ENCODE results near the gene SIN3B.
A peak's percentile ranks its signal among the peaks of the same experiment; 100 is the strongest.
"Not testable (repeated sequence)": the region's sequence is repeated elsewhere in the genome, so short reads cannot be mapped to it uniquely, and the experiment has no call there.

SIN3B gene

DNA sequence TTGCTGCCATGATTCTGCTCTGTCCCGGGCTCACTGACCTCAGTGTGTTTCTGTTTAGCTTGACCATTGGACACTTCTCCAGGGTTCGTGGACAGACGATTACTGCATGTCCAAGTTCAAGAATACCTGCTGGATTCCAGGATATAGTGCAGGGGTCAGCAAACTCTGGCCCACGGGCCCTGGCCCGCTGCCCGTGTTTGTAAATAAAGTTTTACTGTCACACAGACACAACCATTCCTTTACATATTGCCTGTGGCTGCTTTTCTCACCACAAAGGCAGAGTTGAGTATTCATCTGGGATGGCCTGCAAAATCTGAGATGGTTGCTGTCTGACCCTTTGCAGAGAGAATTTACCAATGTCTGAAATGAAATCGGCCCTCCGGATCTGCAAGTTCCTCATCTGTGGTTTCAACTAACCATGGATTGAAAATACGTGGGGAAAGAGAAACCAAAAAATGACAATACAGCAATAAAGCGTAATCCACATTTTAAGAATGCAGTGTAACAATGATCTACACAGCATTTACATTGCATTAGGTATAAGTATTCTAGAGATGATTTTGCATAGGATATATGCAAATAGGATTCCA, 33.7 kb downstream of the SIN3B start:
- no peak for DNase-seq (ENCODE audit: insufficient read length, low spot score)
- no peak for FAIRE-seq

DNA sequence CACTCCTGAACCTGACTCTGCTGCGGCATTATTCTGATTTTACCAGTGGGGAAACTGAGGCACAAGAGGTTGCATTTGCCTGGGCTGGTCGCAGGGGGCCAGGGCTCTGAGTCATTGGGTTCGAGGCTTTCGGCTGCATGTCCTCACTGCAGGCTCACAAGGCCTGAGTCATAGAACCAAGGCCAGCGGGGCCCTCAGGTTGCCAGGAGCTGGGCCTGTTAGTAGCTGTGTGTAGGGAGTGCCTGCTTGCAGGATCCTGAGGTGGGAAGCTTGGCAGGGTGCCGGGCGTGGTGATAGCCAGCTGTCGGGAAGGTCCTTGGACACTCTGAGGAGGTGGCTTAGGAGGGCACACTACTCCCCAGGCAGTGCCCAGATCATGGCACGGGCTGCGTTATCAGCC, 38.0 kb downstream of the SIN3B start:
- no peak for FAIRE-seq
- DNase-seq (ENCODE audit: insufficient read length, low spot score): no peak

DNA sequence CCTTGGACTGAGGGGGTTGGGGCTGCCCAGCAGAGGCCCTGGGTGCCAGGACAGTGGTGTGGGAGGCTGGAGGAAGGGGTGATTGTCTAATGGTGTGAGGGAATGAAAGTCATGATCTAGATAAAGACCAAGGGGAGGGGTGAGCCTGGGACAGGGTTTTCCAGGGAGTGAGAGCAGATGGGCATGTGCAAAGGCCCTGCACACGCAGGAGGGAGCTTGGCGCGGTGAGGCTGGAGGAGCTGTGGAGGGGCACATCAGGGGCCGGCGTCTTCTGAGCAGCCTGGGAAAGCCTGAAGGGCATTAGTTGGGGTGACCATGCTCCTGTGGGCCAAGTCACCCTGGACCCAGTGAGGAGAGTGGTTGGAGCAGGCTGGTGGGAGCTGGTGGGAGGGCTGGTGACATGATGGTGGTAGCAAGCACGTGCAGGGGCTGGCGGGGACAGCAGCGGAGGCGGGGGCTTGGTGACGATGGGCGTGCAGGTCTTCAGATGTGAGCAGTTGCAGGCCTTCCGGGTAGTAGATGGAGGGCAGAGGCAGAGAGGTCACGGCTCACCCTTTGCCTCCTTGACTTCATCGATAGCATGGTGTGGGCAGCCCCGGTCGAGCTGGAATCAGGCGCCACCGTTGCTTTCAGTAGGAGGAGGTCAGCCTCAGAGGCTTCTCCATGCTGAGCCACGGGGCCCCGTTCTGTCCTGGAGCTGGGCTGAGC, 39.4 kb downstream of the SIN3B start:
- FAIRE-seq: no peak

DNA sequence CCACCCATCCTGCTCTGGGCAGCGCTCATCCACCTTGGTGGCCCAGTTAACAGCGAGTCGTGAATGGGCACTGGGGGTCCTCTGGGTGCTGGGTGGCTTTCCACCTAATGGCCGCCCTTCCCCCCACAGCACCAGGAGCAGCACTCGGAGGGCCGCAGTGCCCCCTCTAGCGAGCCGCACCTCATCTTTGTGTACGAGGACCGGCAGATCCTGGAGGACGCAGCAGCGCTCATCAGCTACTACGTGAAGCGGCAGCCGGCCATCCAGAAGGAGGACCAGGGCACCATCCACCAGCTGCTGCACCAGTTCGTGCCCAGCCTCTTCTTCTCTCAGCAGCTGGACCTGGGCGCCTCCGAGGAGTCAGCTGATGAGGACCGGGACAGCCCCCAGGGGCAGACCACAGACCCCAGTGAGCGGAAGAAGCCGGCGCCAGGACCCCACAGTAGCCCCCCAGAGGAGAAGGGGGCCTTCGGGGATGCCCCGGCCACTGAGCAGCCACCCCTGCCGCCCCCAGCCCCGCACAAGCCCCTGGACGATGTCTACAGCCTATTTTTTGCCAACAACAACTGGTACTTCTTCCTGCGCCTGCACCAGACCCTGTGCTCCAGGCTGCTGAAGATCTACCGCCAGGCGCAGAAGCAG, 40.3 kb downstream of the SIN3B start:
- DNase-seq (ENCODE audit: insufficient read length, low spot score) (no peak), FAIRE-seq (no peak)

More for the DNA sequence above, 39.4 kb downstream of the SIN3B start:
- DNase-seq (ENCODE audit: insufficient read length, low spot score): no peak

DNA sequence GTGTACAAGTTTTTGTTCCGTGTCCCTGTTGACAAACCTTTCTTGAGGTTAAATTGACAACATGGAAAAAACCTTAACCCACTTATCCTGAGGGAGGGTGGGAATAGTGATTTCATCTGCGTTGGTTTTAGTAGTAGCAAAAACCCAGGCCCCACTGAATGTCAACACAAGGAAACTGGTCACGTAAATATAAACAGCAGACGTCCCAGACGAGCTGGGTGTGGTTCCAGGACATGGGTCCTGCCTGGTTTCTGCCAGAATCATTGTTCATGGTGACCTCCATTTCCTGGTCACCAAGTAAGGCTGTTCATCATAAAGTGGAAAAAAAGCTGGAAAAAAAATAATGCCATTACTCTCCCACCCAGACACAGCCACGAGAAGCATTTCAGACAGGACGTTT, 42.7 kb downstream of the SIN3B start:
- DNase-seq (ENCODE audit: insufficient read length, low spot score): no peak
- FAIRE-seq: no peak

DNA sequence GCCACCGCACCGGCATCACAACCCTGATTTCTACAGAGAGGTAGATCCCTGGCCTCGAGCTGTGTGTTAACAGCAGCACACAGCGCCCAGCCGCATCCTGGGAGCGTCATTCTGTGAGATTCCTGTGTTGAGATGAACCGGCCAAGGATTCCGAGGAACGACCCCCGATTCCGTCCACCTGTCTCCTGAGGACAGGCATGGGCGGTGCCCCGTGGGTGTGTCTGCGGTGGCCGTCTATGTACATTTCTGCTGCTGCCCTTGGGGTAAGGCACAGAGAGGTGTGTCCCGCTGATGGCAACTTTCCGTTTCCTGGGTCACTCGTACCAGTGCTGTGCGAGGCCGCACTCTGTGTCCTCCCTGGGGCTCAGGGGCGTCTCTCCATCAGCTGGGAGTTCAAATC, 43.5 kb downstream of the SIN3B start:
- no peak for DNase-seq (ENCODE audit: insufficient read length, low spot score)
- FAIRE-seq: no peak

DNA sequence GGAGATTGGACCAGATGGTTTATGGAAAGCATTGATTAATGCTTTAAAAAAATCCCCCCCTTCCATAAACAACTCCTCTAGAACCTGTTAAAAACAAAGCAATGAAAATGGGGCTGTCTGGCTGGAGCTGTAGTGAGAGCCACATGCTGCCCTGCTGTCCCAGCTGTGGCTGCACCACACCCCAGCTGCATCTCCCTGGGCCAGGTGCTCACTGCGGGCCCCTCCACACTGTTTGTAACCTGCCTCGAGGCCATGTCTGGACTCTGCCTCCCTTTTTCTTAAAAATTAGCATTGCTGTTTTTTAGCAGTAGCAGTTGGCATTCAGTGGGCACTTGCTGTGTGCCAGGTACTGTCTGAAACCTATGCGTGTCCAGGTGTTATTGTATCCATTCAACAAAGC, 44.4 kb downstream of the SIN3B start:
- DNase-seq (ENCODE audit: insufficient read length, low spot score) (no peak), FAIRE-seq (no peak)

DNA sequence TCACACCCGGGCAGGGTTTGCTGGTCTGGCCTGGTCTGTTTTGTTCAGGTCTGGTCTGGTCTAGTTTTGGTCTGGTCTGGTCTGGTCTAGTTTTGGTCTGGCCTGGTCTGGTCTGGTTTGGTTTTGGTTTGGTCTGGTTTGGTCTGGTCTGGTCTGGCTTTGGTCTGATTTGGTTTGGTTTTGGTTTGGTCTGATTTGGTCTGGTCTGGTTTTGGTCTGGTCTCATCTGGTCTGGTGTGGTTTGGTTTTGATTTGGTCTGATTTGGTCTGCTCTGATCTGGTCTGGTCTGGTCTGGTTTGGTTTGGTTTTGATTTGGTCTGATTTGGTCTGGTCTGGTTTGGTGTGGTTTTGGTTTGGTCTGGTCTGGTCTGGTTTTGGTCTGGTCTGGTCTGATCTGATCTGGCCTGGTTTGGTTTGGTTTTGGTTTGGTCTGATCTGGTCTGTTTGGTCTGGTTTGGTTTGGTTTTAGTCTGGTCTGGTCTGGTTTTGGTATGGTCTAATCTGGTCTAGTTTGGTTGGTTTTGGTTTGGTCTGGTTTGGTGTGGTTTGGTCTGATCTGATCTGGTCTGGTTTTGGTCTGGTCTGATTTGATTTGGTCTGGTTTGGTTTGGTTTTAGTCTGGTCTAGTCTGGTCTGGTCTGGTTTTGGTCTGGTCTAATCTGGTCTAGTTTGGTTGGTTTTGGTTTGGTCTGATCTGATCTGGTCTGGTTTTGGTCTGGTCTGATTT, 45.2 kb downstream of the SIN3B start:
- no peak for DNase-seq (ENCODE audit: insufficient read length, low spot score)
- FAIRE-seq: peak; percentile 80

DNA sequence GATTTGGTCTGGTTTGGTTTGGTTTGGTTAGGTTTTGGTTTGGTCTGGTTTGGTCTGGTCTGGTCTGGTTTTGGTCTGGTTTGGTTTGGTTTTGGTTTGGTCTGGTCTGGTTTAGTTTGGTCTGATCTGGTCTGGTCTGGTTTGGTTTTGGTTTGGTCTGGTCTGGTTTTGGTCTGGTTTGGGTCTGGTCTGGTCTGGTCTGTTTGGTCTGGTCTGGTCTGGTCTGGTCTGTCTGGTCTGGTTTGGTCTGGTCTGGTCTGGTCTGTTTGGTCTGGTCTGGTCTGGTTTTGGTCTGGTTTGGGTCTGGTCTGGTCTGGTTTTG, 45.7 kb downstream of the SIN3B start:
- DNase-seq (ENCODE audit: insufficient read length, low spot score); FAIRE-seq: not testable (repeated sequence)

DNA sequence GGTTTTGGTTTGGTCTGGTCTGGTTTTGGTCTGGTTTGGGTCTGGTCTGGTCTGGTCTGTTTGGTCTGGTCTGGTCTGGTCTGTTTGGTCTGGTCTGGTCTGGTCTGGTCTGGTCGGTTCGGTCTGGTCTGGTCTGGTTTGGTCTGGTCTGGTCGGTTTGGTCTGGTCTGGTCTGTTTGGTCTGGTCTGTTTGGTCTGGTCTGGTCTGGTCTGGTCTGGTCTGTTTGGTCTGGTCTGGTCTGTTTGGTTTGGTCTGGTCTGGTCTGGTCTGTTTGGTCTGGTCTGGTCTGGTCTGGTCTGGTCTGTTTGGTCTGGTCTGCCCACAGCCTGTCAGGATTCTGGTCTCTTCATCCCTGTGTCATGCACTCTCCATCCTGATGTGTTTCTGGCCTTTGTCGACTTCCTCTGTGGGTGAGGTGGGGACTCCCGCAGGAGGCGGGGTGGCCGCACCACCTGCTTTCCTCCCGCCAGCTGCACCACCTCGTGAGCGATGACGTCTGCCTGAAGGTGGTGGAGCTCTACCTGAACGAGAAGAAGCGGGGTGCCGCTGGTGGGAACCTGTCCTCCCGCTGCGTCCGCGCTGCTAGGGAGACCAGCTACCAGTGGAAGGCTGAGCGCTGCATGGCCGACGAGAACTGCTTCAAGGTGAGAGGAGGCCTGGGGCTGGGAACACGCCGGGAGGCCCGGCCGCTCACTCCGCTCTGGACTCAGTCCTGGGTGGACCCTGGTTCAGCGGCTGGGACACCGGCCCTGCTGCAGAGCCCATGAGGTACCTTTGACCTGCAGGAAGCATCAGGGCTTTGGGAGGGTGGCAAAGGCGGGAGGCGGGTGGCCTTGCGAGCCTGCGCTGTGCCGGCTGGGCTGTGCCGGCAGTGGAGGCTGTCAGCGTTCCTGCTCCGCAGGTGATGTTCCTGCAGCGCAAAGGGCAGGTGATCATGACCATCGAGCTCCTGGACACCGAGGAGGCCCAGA, 46.7 kb downstream of the SIN3B start:
- FAIRE-seq: peak; percentile 94

DNA sequence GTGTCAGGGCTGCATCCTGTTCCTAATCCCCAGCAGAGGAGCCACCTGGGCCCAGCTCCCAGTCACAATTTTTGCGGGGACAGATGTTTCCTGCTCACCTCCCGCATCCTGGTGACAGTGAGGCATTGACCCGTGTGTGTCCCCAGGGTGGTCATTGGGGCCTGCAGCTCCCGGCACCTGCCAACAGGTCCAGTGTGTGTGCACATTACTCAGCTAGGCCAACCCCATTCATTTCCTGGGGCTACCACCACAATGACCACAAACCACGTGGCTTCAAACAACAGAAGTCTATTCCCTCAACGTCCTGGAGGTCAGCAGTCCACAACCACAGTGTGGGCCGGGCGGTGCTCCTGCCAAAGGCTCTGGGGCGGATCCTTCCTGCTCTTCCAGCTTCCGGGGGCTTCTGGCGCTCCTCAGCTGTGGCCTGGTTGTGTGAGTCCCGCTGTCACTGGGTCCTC, 47.7 kb downstream of the SIN3B start:
- FAIRE-seq (no peak), DNase-seq (ENCODE audit: insufficient read length, low spot score) (no peak)

More for the DNA sequence above, 46.7 kb downstream of the SIN3B start:
- no peak for DNase-seq (ENCODE audit: insufficient read length, low spot score)

DNA sequence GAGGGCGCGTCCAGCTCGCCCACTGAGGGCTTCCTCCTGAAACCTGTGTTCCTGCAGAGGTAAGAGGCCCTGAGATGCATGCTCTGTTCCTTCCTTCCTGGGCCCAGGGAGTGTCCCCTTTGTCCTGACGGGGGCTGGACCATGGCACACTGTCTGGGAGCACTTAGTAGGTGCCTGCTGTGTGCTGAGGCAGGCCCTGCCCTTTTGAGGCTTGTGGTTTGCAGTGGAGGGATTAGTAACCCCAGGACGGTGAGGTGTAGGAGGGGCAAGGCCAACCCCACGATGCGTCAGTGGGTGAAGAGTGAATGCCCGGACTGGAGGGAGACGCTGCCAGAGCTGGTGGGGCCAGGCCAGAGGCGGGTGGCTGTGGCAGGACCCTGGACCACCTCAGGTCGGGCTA, 48.4 kb downstream of the SIN3B start:
- FAIRE-seq: no peak
- no peak for DNase-seq (ENCODE audit: insufficient read length, low spot score)

DNA sequence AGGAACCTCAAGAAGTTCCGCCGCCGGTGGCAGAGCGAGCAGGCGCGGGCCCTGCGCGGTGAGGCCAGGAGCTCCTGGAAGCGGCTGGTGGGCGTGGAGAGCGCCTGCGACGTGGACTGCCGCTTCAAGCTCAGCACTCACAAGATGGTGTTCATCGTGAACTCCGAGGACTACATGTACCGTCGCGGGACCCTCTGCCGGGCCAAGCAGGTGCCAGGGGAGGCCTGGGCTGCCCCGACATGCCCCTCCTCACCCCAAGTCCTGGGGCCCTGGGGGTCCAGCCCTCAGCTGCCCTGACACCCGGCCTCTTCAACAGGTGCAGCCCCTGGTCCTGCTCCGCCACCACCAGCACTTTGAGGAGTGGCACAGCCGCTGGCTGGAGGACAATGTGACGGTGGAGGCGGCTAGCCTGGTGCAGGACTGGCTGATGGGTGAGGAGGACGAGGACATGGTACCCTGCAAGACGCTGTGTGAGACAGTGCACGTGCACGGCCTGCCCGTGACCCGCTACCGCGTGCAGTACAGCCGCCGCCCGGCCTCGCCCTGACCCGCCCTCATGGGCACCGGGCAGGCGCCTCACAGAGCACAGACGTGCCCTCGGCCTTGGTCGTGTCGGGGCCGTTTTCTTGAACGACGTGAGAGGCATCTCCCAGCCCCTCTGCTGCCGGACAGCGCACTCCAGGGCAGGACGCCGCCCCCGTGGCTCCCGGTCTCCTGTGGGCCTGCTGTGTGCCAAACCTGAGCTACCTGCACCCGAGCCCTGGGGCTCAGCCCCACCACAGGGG, 49.2 kb downstream of the SIN3B start:
- DNase-seq (ENCODE audit: insufficient read length, low spot score): no peak

DNA sequence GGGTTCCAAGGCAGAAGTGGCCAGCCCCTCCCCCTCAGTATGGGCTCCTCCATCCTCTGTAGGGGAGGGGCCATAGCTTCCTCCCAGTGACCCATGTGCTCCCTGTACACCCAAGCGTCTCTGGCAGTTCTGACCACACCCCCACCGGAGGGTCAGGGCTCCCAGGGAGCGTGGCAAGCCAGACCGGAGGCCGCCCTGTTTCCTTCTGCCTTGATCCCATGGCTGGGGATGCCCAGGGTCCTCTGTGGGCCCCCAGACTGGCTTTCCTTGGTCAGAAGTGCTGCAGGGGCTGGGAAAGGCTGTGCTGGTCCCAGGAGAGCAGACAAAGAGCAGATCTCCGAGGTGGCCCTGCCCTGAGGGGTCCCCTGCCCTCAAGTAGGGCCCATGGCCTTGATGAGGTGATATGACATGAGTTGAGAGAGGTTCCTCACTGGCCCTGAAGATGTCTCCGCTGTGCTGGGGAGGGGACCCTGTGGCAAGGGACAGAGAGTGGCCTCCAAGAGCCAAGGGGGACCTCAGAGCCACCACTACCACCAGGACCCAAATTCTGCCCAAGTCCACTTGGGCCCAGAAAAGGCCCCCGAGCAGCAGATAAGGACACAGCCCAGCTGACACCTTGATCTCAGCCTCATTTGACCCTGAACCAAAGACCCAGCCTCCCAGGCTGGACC, 51.8 kb downstream of the SIN3B start:
- FAIRE-seq (no peak), DNase-seq (ENCODE audit: insufficient read length, low spot score) (no peak)

More for the DNA sequence above, 49.2 kb downstream of the SIN3B start:
- FAIRE-seq: no peak

DNA sequence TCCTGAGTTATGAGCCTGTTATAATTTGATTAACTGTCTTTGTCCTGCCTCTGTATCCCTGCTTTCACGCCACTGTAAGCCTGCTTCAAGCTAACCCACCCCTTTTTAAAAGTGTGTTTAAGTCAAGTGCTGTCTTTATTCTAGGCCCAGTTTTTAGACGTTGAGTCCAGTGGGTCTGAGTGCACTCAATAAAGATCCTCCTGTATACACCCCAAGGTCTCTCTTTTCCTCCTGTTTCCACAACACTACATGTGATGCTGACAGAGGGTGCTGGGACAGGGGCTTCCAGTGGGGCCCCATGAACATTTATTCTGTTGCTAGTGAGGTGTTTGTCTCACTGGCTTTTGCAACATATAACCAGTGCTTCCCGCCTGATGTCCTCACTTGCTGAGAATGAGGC, 52.9 kb downstream of the SIN3B start:
- no peak for DNase-seq (ENCODE audit: insufficient read length, low spot score)
- FAIRE-seq: no peak

DNA sequence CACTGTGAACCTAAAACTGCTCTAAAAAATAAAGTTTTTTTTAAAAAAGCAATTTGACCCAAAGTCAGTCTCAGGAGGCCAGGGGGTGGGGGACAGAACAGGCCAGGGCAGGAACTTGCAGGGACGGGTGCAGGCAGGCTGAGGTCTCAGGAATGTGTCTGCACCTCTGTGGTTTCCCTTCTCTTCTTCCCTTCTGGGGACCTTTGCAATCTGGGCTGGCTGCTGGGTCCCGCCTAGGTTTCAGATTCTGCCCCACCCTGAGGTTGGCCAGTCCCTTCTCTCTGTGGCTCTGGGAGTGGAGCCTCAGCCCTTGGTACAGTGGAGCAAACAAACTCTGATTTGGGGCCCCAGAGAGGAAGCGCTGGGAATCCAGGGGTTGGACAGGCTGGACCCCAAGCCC, 54.3 kb downstream of the SIN3B start:
- DNase-seq (ENCODE audit: insufficient read length, low spot score) (no peak), FAIRE-seq (no peak)

DNA sequence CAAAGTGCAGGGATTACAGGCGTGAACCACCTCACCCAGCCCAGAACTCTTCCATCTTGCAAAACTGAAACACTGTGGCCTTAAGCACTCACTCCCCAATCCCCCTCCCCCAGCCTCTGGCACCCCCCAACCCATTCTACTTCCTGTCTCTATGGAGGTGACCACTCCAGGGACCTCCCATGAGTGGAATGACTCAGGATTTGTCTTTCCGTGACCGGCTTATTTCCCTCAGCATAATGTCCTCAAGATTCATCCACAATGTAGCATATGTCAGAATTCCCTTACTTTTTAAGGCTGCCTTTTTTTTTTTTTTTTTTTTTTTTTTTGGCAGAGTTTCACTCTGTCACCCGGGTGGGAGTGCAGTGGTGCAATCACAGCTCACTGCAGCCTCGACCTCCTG, 56.0 kb downstream of the SIN3B start:
- DNase-seq (ENCODE audit: insufficient read length, low spot score) (no peak), FAIRE-seq (no peak)

DNA sequence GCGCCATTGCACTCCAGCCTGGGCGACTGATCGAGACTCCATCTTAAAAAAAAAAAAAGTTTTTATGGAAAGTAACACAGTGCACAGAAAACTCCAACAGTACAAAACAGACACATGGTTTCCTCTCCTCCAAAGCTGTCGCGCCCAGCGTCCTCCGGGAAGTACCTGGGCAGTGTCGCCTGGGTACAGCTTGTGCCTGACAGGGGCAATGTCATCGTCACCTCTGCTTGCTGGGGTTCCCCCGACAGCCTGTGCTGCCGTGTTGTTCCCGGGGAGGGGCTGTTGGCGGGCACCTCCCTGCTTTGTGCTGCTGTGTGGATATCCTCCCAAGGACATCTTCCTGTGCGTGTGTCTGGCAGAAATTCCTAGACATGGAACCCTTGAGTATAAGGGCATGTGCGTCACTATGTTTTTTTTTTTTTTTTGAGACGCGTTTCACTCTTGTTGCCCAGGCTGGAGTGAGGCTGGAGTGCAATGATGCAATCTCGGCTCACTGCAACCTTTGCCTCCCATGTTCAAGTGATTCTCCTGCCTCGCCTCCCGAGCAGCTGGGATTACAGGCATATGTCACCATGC, 57.2 kb downstream of the SIN3B start:
- FAIRE-seq (no peak), DNase-seq (ENCODE audit: insufficient read length, low spot score) (no peak)
